ENCODE results near the gene CNTN4.

CNTN4 gene

DNA sequence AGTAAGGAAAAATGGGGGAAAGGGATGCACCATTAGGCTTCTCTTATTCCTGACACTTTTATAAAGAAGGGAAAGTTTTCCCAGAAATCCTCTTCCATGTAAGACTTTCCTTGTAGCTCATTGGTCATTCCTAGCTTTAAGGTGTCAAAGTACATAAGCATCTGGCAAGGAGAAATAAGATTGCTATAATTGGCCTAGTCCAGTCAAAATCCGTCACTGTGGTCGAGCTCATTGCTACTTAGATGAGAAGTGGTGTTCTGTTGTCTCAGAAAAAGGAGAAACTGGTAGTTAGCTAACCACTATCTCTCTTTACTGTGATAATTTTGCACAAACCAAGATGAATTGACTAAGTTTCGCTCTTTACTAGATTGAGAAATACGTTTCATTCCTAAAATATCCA lies 370.1 kb downstream of the CNTN4 start:
- H3K27me3 ChIP-seq (ENCODE audit: insufficient read depth, low read length) = no peaks in the 10 kb centered on the region
- no peaks in the 10 kb centered on the region for H3K9me3 ChIP-seq (ENCODE audit: low read length)
- H3K4me2 ChIP-seq (ENCODE audit: low read length) = no peak overlapping the region
- H3K4me3 ChIP-seq (ENCODE audit: low read depth, low read length, poor library complexity, severe bottlenecking) = no peak overlapping the region
- H3K79me2 ChIP-seq (ENCODE audit: insufficient read depth, low read length) = no peaks in the 10 kb centered on the region
- H3K9me2 ChIP-seq (ENCODE audit: low read depth, low read length) = no peaks in the 10 kb centered on the region
- H3K27ac ChIP-seq (ENCODE audit: low read depth, low read length, poor library complexity, severe bottlenecking) = no peak overlapping the region
- H3F3A ChIP-seq (ENCODE audit: insufficient read depth, low read length) = no peaks in the 10 kb centered on the region
- H2AFZ ChIP-seq (ENCODE audit: low read length) = no peak overlapping the region
- no peak for TF ChIP-seq EZH2 (IDR thresholded peaks at IDR 0.05; ENCODE audit: borderline replicate concordance, low read length)
- TF ChIP-seq, protein P1, sequence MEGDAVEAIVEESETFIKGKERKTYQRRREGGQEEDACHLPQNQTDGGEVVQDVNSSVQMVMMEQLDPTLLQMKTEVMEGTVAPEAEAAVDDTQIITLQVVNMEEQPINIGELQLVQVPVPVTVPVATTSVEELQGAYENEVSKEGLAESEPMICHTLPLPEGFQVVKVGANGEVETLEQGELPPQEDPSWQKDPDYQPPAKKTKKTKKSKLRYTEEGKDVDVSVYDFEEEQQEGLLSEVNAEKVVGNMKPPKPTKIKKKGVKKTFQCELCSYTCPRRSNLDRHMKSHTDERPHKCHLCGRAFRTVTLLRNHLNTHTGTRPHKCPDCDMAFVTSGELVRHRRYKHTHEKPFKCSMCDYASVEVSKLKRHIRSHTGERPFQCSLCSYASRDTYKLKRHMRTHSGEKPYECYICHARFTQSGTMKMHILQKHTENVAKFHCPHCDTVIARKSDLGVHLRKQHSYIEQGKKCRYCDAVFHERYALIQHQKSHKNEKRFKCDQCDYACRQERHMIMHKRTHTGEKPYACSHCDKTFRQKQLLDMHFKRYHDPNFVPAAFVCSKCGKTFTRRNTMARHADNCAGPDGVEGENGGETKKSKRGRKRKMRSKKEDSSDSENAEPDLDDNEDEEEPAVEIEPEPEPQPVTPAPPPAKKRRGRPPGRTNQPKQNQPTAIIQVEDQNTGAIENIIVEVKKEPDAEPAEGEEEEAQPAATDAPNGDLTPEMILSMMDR (IDR thresholded peaks at IDR 0.05; ENCODE audit: low read length) = no peak
- H4K20me1 ChIP-seq (ENCODE audit: insufficient read depth, low read length) = no peaks in the 10 kb centered on the region
- no peaks in the 10 kb centered on the region for H3K4me1 ChIP-seq (ENCODE audit: insufficient read depth, low read length, severe bottlenecking)
- H3K9ac ChIP-seq (ENCODE audit: low read length) = no peak overlapping the region
- H3K36me3 ChIP-seq (ENCODE audit: insufficient read depth, low read length) = no peaks in the 10 kb centered on the region

DNA sequence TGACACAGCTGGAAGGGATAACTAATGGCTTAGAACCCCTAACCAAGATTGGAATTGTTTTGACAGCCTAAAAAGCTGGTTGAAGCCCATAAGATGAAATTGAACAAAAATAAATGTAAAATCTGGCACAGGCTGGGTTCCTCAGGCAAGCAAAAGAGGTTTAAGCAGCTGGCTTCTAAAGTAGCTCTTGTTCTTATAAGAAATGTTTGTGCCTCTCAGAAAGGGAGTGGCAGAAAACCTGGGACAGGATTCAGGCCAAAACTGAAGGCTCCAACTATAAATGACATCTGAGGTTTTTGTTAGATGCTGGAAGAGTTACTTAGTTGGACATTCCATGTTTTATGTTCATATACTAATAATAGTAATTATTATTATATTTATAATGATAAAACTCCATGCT lies 378.3 kb downstream of the CNTN4 start:
- Histone ChIP-seq H3K27me3 (ENCODE audit: insufficient read depth, low read length) (no peaks in the 10 kb centered on the region), H3K4me2 (ENCODE audit: low read length) (no peak overlapping the region), H3K79me2 (ENCODE audit: insufficient read depth, low read length) (no peaks in the 10 kb centered on the region), H2AFZ (ENCODE audit: low read length) (no peak overlapping the region), H3K27ac (ENCODE audit: low read depth, low read length, poor library complexity, severe bottlenecking) (no peak overlapping the region), H3K36me3 (ENCODE audit: insufficient read depth, low read length) (no peaks in the 10 kb centered on the region), H3F3A (ENCODE audit: insufficient read depth, low read length) (no peaks in the 10 kb centered on the region), H3K4me3 (ENCODE audit: low read depth, low read length, poor library complexity, severe bottlenecking) (no peak overlapping the region), H4K20me1 (ENCODE audit: insufficient read depth, low read length) (no peaks in the 10 kb centered on the region), H3K9me3 (ENCODE audit: low read length) (no peaks in the 10 kb centered on the region), H3K4me1 (ENCODE audit: insufficient read depth, low read length, severe bottlenecking) (no peaks in the 10 kb centered on the region), H3K9ac (ENCODE audit: low read length) (no peak overlapping the region), H3K9me2 (ENCODE audit: low read depth, low read length) (no peaks in the 10 kb centered on the region)
- TF ChIP-seq, protein P1 (IDR thresholded peaks at IDR 0.05; ENCODE audit: low read length) = no peak
- no peak for TF ChIP-seq EZH2 (IDR thresholded peaks at IDR 0.05; ENCODE audit: borderline replicate concordance, low read length)

- H3K9me3 ChIP-seq (ENCODE audit: low read length) = no peaks in the 10 kb centered on the region
- no peak overlapping the region for H3K4me2 ChIP-seq (ENCODE audit: low read length)
Observed at GRCh38 chr3:2477620-2478019, 379.0 kb downstream of the CNTN4 start.

More at GRCh38 chr3:2477620-2478019, 379.0 kb downstream of the CNTN4 start:
- Histone ChIP-seq H3K79me2 (ENCODE audit: insufficient read depth, low read length) (no peaks in the 10 kb centered on the region), H3F3A (ENCODE audit: insufficient read depth, low read length) (no peaks in the 10 kb centered on the region), H3K27ac (ENCODE audit: low read depth, low read length, poor library complexity, severe bottlenecking) (no peak overlapping the region), H3K4me1 (ENCODE audit: insufficient read depth, low read length, severe bottlenecking) (no peaks in the 10 kb centered on the region), H3K36me3 (ENCODE audit: insufficient read depth, low read length) (no peaks in the 10 kb centered on the region), H3K9me2 (ENCODE audit: low read depth, low read length) (no peaks in the 10 kb centered on the region), H3K4me3 (ENCODE audit: low read depth, low read length, poor library complexity, severe bottlenecking) (no peak overlapping the region), H3K9ac (ENCODE audit: low read length) (no peak overlapping the region), H4K20me1 (ENCODE audit: insufficient read depth, low read length) (no peaks in the 10 kb centered on the region), H2AFZ (ENCODE audit: low read length) (no peak overlapping the region), H3K27me3 (ENCODE audit: insufficient read depth, low read length) (no peaks in the 10 kb centered on the region)
- TF ChIP-seq, protein P1 (IDR thresholded peaks at IDR 0.05; ENCODE audit: low read length) = no peak
- no peak for TF ChIP-seq EZH2 (IDR thresholded peaks at IDR 0.05; ENCODE audit: borderline replicate concordance, low read length)
